RWPE2 (cell line): ENCODE data around the gene ZNF446.

ENCODE experiments used
- ATAC-seq: fragments of 200-7000 bp; cut with Tn5 transposase; 3 replicates; pipeline ENCODE4 v1.9.1; 2021; ENCODE audit warnings: low read depth
- DNase-seq: peaks from one replicate; pipeline ENCODE4 v3.0.0-alpha.2; 2020; ENCODE audit warnings: low spot score
- H3K27ac ChIP-seq: fragments of 450-650 bp; 2 replicates; pipeline ENCODE4 v1.5.1; 2017; ENCODE audit warnings: mild to moderate bottlenecking; ENCODE audit not compliant: poor library complexity, severe bottlenecking
- H3K27me3 ChIP-seq: fragments of 250-450 bp; sonication (Bioruptor Pico); 2 replicates; pipeline ENCODE4 v1.5.1; 2021; ENCODE audit warnings: mild to moderate bottlenecking, moderate library complexity; ENCODE audit not compliant: insufficient read depth, poor library complexity, severe bottlenecking
- H3K36me3 ChIP-seq: fragments of 250-450 bp; sonication (Bioruptor Pico); 2 replicates; pipeline ENCODE4 v1.5.1; 2020; ENCODE audit warnings: low read depth, mild to moderate bottlenecking, moderate library complexity
- H3K4me1 ChIP-seq: fragments of 250-450 bp; sonication (Bioruptor Pico); 2 replicates; pipeline ENCODE4 v1.5.1; 2021; ENCODE audit warnings: mild to moderate bottlenecking, moderate library complexity; ENCODE audit not compliant: insufficient read depth, poor library complexity, severe bottlenecking
- H3K4me3 ChIP-seq: fragments of 250-450 bp; sonication (Bioruptor Pico); 2 replicates; pipeline ENCODE4 v1.5.1; 2021; ENCODE audit warnings: mild to moderate bottlenecking, moderate library complexity; ENCODE audit not compliant: severe bottlenecking
- H3K9me3 ChIP-seq: fragments of 250-450 bp; sonication (Bioruptor Pico); 2 replicates; pipeline ENCODE4 v1.5.1; 2021; ENCODE audit warnings: mild to moderate bottlenecking, moderate library complexity; ENCODE audit not compliant: severe bottlenecking
- CTCF ChIP-seq: fragments of 450-650 bp; IDR thresholded peaks from one replicate; pipeline ENCODE4 v1.5.1; 2017; ENCODE audit warnings: mild to moderate bottlenecking, moderate library complexity; ENCODE audit not compliant: poor library complexity, severe bottlenecking

ZNF446 gene

GRCh38 chr19:58475714-58476497, at the start of gene ZNF446:
ZNF446 (plus strand) TSS chr19:58476352; CDS start chr19:58477219, 867 bp downstream.
- Histone ChIP-seq H3K27ac (peak within 1 kb of the TSS; percentile 61), H3K4me1 (peaks cover 5% of the 10 kb centered on the region)
- peak; percentile 6 for TF ChIP-seq CTCF

DNA sequence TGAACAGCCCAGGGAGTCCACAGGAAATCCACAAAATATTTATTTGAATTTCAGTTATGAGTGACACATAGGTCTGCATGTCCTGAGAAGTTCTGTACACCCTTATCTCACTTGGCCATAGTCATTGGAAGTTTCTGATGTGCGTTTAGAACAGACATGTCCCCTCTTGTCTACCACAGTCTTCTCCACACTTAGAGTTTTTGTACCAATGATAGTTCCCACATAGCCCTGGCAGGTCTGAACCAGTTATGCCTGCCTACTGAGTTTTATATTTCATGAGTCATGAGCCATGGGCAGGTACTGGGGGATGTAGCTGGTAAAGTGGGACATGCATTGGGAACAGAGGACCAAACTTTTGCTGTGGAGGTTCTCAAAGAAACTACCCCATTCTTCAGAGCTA, 47.5 kb upstream of the ZNF446 start:
- H3K9me3 ChIP-seq, result peaks cover 56% of the 10 kb centered on the region
- peak; percentile 71 for ATAC-seq
- H3K27ac ChIP-seq, result peak overlapping the region; percentile 47
- TF ChIP-seq CTCF, result no peak
- H3K4me1 ChIP-seq, result peaks cover 8% of the 10 kb centered on the region
- H3K4me3 ChIP-seq, result no peak overlapping the region
- H3K36me3 ChIP-seq, result peaks cover 15% of the 10 kb centered on the region
- no peak for DNase-seq
- H3K27me3 ChIP-seq, result no peaks in the 10 kb centered on the region

More at GRCh38 chr19:58475714-58476497, at the start of gene ZNF446:
- Histone ChIP-seq H3K27me3 (no peaks in the 10 kb centered on the region), H3K4me3 (peak within 1 kb of the TSS; percentile 38), H3K36me3 (peaks cover 8% of the 10 kb centered on the region; the same call in 1 of the 2 replicates), H3K9me3 (no peaks in the 10 kb centered on the region)
- DNase-seq (peak; percentile 97), ATAC-seq (peak; percentile 80)

GRCh38 chr19:58429745-58430144, 46.4 kb upstream of the ZNF446 start:
- ATAC-seq (no peak), DNase-seq (no peak)
- Histone ChIP-seq H3K36me3 (peaks cover 27% of the 10 kb centered on the region), H3K27me3 (no peaks in the 10 kb centered on the region), H3K9me3 (peaks cover 67% of the 10 kb centered on the region), H3K4me1 (peaks cover 8% of the 10 kb centered on the region), H3K27ac (no peak overlapping the region), H3K4me3 (no peak overlapping the region)
- no peak for TF ChIP-seq CTCF

GRCh38 chr19:58434217-58434616, 41.9 kb upstream of the ZNF446 start:
- no peak for DNase-seq
- H3K27me3 ChIP-seq, result no peaks in the 10 kb centered on the region
- no peak for TF ChIP-seq CTCF
- ATAC-seq, result no peak
- H3K4me1 ChIP-seq, result no peaks in the 10 kb centered on the region
- H3K36me3 ChIP-seq, result peaks cover 62% of the 10 kb centered on the region
- H3K4me3 ChIP-seq, result no peak overlapping the region
- peaks cover 61% of the 10 kb centered on the region for H3K9me3 ChIP-seq
- no peak overlapping the region for H3K27ac ChIP-seq
